Body of pancreas (tissue), 4 donors: ENCODE results near the gene SEMA5B.

Source experiments
- POLR2A ChIP-seq, 3 donors: fragments of 450-650 bp; IDR thresholded peaks; one replicate each; pipeline ENCODE4 v1.6.1; 2016; ENCODE audit warnings: antibody characterized with exemption in 3 of 3, mild to moderate bottlenecking in 2 of 3
- TF ChIP-seq, protein P1 (sequence below), 7 experiments: fragments of 450-650 bp in 4 of 7; fragments of 200-600 bp in 3 of 7; sonication (generic) in 3 of 7; IDR thresholded peaks; one replicate each; pipeline ENCODE4 v1.5.1; 2016 to 2019; ENCODE audit warnings: antibody characterized with exemption in 7 of 7

DNA sequence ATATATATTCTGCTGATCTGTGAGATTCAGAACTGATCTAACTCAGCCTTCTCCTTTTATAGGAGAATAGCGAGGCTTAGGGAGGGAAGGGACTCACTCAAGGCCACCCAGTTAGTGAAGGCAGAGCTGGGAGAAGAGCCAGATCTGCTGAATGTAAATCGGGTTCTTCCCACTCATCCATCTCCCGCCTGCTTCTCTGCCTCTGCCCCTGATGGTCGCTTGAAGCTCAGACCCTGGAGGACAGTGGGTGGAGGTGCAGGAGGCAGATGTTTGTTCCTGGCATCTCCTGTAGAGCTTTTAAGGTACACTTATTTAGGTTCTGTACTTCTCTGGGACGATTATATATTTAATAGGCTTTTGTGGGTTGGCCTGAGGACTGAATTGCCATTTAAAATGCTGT, 43.6 kb upstream of the SEMA5B start:
- TF ChIP-seq, protein P1, sequence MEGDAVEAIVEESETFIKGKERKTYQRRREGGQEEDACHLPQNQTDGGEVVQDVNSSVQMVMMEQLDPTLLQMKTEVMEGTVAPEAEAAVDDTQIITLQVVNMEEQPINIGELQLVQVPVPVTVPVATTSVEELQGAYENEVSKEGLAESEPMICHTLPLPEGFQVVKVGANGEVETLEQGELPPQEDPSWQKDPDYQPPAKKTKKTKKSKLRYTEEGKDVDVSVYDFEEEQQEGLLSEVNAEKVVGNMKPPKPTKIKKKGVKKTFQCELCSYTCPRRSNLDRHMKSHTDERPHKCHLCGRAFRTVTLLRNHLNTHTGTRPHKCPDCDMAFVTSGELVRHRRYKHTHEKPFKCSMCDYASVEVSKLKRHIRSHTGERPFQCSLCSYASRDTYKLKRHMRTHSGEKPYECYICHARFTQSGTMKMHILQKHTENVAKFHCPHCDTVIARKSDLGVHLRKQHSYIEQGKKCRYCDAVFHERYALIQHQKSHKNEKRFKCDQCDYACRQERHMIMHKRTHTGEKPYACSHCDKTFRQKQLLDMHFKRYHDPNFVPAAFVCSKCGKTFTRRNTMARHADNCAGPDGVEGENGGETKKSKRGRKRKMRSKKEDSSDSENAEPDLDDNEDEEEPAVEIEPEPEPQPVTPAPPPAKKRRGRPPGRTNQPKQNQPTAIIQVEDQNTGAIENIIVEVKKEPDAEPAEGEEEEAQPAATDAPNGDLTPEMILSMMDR (IDR thresholded peaks at IDR 0.05): no peak
- TF ChIP-seq POLR2A (IDR thresholded peaks at IDR 0.05): no peak
